Activated T-helper 1 cell treated with Interleukin-2 at 50 U/mL for 16 hours (primary cell): Measurements from ENCODE around the gene CHST15.

ENCODE experiments used
- DNase-seq: peaks from one replicate; pipeline ENCODE4 v3.0.0-alpha.2; 2020; ENCODE audit warnings: low read depth

CHST15 gene

DNA sequence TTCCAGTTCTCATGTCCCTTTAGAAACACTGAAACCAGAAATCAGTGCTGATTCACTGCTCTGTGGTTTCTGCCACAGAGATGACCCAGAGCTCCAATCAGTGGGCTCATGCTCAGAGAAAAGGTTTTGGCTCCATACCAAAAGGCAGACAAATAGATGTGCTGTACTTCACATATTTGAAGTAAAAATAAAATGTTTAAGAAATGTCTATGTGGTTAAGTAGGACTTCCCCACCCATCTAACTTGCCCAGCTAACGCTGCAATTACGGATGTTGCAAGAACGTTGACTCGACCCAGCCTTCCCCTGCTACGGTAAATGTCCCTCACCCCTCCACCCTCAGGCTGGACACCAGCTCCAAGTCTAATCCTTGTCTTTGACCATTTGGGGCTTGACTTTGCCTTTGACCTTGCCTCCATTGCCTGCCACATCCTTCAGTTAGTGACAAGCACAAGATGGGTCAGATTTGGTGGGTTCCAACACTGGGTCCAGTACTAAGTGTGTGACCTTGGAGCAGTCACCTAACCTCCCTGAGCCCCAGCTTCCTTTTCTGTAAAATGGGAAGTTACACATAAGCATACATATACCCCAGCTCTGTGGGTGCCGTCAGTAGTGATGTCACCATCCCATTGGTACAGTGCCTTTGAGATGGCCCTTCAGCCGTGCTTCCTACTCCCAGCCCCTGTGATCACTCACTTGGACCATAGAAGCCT is 95.8 kb downstream of the CHST15 start:
- DNase-seq, result no peak

DNA sequence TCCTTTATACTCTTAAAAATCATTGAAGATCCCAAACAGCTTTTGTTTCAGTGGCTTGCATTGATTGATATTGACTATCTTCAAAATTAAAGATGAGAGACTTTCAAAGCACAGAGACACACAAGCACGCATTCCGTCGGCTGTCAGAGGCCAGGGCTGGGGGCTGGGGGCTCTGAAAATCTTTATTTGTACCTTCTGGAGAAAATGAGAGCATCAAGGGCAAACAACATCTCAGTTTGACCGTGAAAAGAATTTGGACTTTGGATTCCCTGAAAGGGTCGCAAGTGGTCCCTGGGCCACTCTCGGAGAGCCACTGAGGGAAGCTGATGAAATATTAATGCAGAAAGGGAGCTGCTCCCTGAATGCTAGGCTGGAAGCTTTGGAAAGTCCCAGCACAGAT is 96.4 kb downstream of the CHST15 start:
- DNase-seq, result no peak

DNA sequence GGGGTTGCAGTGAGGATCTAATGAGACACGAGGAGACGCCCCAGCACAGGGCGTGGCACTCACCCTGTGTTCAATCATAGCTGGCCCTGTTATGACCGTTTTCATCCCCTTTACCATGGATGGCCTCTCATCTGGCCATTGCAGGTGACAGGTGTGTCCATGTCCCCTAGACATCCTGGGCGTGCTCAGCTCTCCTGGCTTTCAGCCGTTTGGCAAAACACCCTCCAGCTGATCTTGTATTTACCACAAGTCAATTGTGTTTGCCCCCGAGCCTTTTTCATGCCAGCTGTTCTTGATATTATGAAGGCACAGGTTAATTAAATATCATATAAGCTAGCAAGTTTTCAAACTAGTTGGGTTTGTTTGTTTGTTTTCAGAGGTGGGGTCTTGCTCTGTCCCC is 97.1 kb downstream of the CHST15 start:
- no peak for DNase-seq

DNA sequence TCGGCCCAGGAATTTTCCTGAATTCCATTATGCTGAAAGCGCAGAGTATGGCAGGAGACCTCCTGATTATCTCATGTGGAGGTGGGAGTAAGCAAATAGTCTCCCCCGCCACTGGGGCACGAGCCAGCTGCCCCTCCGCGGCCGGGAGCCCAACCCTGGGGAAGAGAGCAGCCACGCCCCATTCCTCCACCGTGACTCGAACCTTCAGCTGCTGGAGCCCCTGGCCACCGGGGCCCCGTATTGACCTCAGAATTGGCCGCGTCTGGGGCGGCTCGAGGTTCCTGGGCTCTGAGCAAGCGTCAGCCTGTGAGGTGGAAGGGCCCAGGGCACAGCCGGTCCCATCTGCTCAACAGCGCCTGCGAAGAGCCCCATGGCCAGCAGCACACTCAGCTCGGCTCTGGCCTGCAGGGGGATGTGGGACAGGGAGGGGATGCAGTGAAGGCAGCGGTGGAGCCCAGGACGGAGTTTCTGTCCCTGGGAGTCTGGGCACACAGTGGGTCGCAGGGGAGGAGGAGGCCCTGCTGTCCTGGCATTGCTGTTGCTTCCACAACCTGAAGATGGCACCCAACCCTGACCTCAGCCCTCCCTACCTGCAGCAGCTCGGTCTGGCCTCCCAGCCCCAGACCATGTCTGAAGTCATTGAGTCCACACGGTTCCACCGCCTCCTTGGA is 97.8 kb downstream of the CHST15 start:
- DNase-seq, result no peak

DNA sequence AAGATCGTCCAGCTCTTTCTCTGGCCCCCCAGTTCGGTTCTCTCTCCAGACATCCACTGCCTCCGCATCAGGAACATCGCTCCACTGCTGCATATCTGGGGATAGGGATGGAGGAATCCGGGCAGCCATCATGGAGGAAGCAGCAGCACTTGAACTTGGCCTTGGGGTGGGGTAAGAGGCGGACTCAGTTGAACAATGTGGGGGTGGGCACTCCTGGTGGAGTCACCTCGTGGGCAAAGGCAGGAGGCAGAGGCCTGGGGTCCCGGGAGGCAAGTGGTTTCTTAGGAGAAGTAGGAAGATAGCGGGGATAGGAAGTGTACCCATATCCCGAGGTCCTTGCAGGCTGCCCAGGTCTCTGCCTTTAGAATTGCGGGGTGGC is 98.3 kb downstream of the CHST15 start:
- no peak for DNase-seq

DNA sequence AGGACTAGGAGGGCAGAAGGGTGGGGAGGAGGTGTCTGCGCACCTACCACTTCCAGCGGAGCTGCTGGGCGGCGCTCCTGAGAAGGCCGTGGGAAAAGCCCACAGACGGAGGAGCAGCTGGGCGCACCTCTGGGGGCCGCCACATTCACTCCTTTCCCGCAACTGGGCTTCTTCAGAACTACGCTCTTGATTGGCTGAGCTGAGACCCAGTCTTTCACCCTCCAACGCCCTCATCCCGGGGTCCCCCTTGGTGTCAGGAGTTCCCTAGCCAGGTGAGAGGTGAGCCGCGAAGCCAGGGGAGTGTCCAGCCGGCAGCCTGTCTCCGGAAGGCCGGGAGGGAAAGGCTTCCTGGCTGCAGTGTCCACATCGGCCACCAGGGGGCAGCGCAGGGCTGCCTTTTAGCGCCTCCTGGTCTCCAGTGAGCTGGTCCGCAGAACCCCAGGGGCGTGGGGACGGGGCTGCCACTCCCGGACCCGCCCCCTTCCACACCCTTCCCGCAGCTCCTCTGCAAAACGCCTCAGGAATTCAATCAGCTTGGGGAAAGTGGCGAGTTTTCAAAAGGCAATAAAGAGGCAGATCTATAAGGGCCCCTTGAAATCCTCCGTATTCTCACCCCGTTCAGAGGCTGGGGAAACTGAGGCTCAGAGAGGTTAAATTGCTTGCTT is 98.8 kb downstream of the CHST15 start:
- DNase-seq, result peak; percentile 67

DNA sequence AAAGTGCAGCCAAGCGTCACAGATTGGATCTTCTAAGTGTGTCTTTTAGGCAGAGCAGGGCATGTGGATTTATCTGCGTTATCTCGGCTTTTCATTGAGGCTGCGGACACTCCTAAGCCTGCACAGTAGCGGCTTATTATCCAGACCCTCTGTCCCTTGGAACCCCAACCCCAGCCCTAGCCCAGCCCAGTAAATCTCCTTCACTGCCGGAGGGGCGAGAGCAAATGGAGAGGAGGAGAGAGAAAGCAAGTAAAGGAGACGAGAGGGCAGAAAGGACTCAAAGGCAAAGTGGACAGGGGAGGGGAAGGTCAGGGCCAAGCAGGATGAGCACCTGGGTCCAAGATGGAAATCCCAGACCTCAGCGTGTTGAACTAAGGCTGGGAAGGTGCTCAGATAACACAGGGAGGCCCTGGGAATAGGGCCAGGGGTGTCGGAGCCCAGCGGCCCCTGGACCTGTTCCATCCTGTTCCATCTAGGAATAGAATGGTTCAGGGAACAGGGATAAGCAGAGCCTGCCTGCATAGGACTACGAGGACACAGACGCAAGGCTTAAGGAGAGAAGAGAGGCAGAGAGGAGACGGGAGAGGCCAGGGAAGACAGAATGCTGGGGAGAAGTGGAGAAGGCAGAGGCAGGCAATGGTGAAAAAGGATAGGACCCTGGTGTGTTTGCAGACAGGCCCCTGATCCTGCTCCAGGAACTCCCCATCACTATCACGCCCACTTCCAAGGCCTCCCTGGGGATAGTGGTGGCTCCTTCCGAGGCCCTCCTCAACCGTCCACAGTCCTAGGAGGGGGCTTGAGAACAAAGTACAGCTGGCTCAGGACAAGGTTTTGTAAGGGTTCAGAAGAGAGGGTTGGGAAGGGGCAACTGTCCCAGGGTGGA is 99.6 kb downstream of the CHST15 start:
- no peak for DNase-seq

DNA sequence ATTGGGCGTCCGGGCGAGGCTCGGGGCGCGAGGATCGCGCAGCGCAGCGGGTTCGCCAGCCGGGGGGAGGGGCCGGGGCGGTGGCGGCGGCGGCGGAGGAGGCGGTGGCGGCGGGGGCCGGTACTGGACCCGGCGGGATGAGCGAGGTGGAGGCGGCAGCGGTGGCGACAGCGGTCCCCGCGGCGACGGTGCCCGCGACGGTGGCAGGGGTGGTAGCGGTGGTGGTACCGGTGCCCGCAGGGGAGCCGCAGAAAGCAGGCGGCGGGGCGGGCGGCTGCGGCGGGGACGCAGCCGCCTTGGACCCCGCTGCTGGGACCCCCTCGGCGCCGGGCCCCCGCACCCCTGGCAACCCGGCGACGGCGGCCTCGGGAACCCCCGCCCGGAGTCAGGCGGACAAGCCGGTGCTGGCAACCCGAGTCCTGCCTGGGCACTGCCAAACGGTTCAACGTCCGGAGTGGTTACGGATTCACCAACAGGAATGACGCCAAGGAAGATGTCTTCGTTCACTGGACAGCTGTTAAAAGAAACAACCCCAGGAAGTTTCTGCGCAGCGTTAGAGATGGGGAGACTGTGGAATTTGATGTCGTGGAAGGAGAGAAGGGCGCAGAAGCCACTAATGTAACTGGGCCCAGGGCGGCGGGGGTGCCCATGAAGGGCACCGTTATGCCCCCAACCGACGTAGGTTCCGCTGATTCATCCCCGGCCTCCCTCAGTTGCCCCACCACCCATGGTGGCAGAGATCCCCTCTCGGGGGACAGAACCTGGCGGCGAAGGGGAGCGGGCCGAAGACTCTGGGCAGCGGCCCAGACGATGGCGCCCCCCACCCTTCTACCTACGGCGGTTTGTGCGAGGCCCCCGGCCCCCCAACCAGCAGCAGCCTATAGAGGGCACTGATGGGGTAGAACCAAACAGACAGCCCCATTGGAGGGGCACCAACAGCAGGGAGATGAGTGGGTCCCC is 101.5 kb downstream of the CHST15 start:
- DNase-seq, result no peak

DNA sequence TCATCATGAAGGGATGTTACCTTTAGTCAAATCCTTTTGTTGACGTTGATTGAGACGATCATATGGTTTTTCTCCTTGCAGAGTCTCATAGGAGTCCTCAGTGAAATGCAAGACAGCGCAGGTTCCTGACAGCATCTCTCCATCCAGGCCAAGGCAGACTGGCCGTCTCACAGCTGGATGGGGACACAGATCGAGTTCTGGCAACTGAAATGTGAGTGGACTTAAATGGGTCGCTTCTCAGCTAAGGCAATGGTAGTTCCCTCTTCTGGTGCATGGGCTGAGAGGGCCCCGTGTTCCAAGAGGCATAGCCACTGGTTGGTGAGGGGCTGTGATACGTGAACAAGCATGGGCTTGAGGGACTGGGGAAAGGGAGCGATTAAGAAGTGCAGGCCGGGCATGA is 102.5 kb downstream of the CHST15 start:
- DNase-seq, result no peak

DNA sequence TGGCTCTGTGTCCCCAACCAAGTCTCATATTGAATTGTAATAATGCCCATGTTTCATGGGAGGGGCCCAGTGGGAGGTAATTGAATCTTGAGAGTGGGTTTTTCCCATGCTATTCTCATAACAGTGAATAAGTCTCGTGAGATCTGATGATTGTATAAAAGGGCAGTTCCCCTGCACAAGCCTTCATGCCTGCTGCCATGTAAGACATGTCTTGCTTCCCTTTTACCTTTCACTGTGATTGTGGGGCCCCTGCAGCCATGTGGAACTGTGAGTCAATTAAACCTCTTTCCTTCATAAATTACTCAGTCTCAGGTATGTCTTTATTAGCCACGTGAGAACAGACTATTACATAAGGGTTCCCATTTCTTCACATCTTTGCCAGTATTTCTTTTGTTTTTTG is 104.7 kb downstream of the CHST15 start:
- no peak for DNase-seq

DNA sequence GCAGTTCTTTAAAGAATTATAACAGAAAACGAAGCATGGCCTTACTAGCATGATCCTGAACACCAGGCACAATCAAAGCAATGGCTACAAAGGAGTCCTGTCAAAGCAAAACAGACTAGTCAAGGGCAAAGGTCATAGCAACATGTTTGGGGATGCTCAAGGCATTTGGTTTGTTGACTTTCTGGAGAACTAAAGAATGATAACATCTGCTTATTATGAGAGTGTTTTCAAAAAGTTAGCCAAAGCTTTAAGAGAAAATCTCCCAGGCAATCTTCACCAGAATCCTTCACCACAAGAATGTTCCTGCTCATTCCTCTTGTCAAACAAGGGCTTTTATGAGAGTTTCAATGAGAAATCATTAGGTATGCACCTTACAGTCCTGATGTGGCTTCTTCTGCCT is 106.7 kb downstream of the CHST15 start:
- no peak for DNase-seq

DNA sequence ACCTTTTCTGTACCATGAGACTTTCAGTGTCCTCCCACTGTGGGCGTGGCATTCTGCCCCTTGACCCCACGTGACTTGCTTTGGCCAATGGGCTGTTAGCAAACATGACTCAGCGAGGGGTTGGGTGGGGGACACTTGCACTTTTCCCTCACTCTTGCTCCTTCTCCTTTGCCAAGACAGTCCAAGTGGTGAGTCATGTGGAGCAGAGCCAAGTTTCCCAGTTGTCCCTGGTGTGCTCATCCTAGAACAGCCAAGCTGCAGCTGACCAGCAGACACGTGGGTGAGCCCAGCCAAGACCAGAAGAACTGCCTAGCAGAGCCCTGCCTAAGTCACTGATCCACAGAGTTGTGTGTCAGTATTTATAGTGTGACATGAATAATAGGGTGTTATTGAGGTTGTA is 119.0 kb downstream of the CHST15 start:
- no peak for DNase-seq

DNA sequence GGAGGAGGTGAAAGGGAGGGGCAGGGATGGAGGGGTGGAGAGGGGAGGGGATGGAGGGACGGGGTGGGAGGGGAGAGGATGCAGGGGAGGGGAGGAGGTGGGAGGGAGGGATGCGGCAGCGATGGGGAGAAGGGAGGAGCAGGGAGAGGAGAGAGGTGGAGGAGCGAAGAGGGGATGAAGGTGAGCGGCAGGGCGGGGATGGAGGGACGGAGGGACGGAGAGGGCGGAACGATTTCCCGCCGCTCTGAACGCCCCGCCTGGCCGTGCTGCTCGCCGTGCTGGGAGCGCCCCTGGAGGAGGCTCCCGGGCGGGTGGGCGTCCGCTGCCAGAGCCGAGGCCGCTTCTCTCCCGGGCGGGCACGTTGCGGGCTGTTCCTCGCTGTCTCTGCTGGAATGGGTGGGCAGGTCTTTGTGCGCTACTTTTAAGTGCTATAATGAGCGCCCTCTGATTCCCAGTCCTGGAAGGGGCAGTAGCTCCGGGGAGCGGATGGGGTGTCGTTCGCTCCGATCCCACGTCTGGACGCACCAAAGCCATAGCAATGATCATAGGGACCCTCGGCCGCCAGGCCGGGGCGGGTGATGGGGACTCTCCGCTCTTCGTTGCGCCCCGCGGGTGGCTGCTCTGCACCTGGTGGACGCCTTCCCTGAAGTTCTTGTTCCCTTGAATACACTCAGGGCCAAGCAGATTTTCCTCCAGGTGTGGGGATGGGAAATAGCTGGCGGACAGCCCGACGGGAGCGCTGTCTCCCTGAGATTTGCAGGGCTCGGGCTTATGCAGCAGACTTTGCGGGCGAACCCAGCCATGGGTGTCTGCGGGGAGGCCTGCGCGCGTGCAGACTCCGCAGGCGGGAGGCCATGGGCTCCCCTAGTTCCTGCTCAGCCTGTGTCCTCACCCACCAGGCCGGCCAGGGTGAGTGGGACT is 120.7 kb downstream of the CHST15 start:
- no peak for DNase-seq

DNA sequence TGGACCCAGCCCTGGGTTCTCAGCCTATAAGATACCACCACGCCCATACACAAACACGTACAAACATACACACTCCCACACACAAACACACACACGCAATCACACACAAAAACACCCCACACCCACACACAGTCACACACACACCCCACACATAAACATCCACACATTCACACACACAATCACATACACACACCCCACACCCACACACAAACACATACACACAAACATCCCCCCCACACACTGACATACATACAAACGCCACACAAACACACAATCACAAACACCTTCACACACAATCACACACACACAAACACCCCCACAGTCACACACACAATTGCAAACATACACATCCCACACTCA is 122.5 kb downstream of the CHST15 start:
- DNase-seq, result no peak

DNA sequence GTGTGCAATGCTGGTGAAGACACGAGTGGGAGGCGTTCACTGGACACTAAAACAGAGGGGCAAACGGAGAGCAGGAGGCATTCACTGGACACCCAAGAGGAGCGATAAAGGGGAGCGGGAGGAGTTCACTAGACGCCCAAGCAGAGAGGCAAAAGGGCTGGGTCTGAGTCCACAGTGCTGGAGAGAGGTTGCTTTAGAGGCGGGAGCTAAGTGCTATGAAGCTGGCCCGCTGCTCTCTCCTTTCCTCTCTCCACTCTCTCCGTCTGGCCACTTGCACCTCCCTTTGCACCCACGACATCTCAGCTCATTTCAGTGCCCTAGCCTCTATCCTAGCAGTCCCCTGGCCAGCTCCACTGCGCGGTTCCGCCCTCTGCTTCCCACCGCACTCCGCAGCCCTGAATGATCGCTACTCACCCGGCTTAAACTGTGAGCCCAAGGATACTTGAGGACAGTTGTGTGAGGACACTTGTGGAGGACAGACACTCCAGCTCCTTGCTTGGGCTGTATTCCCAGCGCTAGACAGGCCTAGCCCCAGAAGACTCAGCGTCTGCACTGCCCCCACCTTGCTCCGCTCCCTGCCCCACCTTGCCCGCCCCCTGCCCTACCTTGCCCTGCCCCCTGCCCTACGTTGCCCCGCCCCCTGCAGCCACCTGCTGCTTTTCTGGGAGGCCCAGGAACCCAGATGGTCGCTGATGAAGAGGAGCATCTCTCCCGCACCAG is 123.0 kb downstream of the CHST15 start:
- no peak for DNase-seq

DNA sequence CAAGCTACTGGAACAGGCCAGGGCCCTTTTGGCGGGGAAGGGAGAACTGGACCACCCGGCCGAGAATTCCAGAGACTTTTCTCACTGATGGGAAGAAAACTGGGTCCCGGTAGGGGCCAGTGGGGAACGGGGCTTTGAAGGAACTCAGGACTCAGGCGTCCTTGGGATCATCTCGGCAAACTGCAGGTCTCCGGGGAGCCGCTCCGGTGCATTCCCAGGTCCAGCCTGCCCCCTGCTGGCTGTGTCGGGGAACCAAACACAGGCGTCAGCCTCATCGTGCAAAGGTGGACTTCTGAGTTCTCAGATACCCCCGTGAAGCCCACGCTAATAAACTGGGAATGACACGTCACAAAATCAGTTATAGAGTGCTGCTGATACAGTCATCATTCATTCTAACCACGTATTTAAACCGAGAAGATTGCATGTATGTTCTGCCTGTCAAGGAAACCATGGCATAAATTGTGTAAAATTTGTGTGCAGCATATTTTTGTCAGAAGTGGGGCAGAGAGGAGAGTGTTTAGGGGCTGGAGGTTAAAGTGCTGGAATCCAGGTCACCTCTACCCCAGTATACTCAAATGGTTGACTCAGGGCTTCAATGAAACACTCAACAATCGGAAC is 125.7 kb downstream of the CHST15 start:
- no peak for DNase-seq

DNA sequence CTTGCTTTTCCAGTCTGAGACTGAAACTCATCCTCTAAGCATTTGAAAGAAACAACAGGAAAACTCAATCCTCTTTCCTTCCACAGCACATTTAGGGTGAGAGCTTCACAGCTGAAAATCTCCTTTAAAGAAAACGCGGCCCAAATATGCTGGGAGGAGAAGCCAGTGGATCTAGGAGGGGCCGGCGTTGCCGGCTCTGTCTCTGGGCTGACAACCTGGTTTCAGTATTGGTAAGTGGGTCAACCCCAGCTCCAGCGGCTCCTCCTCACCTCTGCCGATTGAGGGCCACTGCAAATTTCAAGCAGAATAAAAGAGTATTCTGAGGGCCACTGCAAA is 126.5 kb downstream of the CHST15 start:
- DNase-seq, result no peak

DNA sequence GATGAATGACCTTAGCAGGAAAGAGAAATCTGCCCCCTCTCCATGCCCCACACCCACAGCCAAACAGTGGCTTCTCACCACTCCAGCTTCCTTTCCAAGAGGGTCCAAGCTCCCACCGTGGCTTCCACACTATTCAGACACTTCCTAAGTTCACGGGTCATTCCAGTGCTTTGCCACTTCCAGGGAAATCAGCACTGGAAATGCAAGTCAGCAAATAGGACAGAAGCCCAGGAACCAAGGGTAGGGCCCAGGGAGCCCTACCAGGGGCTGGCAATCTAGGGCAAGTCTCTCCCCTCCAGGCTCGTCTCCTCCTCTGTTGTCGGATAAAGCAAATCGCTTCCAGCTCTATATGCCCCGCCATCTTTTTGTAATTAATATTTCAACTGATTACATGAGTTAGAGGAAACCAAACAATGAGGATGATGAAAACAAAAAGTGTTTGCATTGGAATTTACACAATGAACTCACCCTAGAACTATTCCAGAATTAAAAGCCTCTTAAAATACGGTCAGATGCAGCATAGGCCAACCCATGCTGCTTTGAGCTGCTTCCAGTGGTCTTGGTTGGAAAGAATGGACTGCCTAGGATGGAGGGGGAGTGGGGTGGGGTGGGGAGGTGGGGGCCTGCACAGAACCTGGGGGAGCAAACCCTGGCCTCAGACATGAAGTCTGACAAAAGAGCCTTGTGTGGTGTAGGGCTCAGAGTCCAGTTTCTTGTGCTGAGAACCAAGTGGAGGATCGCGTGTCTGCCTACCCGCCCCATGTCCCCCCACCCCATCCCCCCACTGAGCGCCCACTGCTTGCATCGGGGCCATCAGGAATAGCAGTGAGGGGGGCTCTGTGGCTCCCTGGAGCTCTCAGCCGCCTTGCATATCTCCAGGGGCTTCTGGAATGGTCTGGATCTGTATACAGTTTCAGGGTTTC is 127.2 kb downstream of the CHST15 start:
- DNase-seq, result no peak
